Naive thymus-derived CD4-positive, alpha-beta T cell (primary cell): Measurements from ENCODE around the gene NSFL1C. TPM values are rescaled to one million over a fixed set of nuclear protein-coding genes. Genes with fewer than 3 reads are reported as not detected.

ENCODE experiments used
- ATAC-seq: fragments of 150-1000 bp; cut with Tn5 transposase; 2 replicates; pipeline ENCODE4 v1.10.0; 2021; ENCODE audit warnings: mild to moderate bottlenecking, moderate library complexity
- CTCF ChIA-PET: fragments of 350-600 bp; sonication (Branson Sonifier 250); formaldehyde crosslinking; loops from one replicate; lab custom pipeline; 2021; ENCODE audit warnings: antibody characterized with exemption; lab: Charles Lee
- POLR2A ChIA-PET: fragments of 350-600 bp; sonication (Branson Sonifier 250); formaldehyde crosslinking; loops from one replicate; lab custom pipeline; 2021; ENCODE audit warnings: antibody characterized with exemption, inconsistent platforms; lab: Charles Lee
- DNase-seq, 9 donors: peaks; one replicate each; pipeline versions ENCODE4 v3.0.0 to v3.0.0-alpha.2; 2020 to 2022; ENCODE audit warnings: mixed read lengths in 1 of 9
- H3K27ac ChIP-seq: one replicate; pipeline ENCODE4 v1.7.0; 2013; ENCODE audit warnings: mild to moderate bottlenecking, low read depth, low read length, moderate library complexity
- H3K27me3 ChIP-seq, 2 donors: one replicate each; pipeline ENCODE4 v1.7.0; 2013; ENCODE audit warnings: low read length in 2 of 2, mild to moderate bottlenecking in 2 of 2, moderate library complexity in 2 of 2; ENCODE audit not compliant: control insufficient read depth in 2 of 2, insufficient read depth in 2 of 2
- H3K36me3 ChIP-seq, 3 experiments: 1 replicate in 2 of 3; 2 replicates in 1 of 3; pipeline ENCODE4 v1.7.0; 2013; ENCODE audit warnings: low read length in 3 of 3, mild to moderate bottlenecking in 3 of 3, moderate library complexity in 1 of 3; ENCODE audit not compliant: insufficient read depth in 3 of 3, control insufficient read depth in 2 of 3
- H3K4me1 ChIP-seq, 2 donors: one replicate each; pipeline ENCODE4 v1.7.0; 2013; ENCODE audit warnings: low read length in 2 of 2, mild to moderate bottlenecking in 2 of 2, moderate library complexity in 1 of 2; ENCODE audit not compliant: control insufficient read depth in 2 of 2, insufficient read depth in 2 of 2
- H3K4me3 ChIP-seq: 2 replicates; pipeline ENCODE4 v1.7.0; 2013; ENCODE audit warnings: mild to moderate bottlenecking, low read length
- H3K9me3 ChIP-seq, 3 experiments: 1 replicate in 2 of 3; 2 replicates in 1 of 3; pipeline ENCODE4 v1.7.0; 2013; ENCODE audit warnings: low read length in 3 of 3; ENCODE audit not compliant: control insufficient read depth in 2 of 3
- H3K27ac Mint-ChIP-seq, 9 donors: one replicate each; pipeline ENCODE4 v1.8.0; 2020 to 2022; ENCODE audit warnings: mixed read lengths in 9 of 9, mild to moderate bottlenecking in 8 of 9, moderate library complexity in 5 of 9, inconsistent platforms in 2 of 9
- H3K27me3 Mint-ChIP-seq, 5 donors: one replicate each; pipeline ENCODE4 v1.8.0; 2021 to 2022; ENCODE audit warnings: mixed read lengths in 5 of 5, mild to moderate bottlenecking in 1 of 5
- H3K36me3 Mint-ChIP-seq, 5 donors: one replicate each; pipeline ENCODE4 v1.8.0; 2020 to 2022; ENCODE audit warnings: mixed read lengths in 5 of 5, mild to moderate bottlenecking in 3 of 5, inconsistent platforms in 1 of 5
- H3K4me1 Mint-ChIP-seq, 7 donors: one replicate each; pipeline ENCODE4 v1.8.0; 2020 to 2022; ENCODE audit warnings: mixed read lengths in 7 of 7, mild to moderate bottlenecking in 3 of 7, inconsistent platforms in 1 of 7
- H3K4me3 Mint-ChIP-seq, 10 donors: one replicate each; pipeline ENCODE4 v1.8.0; 2020 to 2022; ENCODE audit warnings: mild to moderate bottlenecking in 10 of 10, mixed read lengths in 10 of 10, moderate library complexity in 6 of 10, inconsistent platforms in 2 of 10
- H3K9me3 Mint-ChIP-seq, 11 donors: one replicate each; pipeline ENCODE4 v1.8.0; 2020 to 2022; ENCODE audit warnings: mixed read lengths in 11 of 11, mild to moderate bottlenecking in 4 of 11, inconsistent platforms in 1 of 11, moderate library complexity in 1 of 11
- intact Hi-C, 2 donors: fragments of 100-400 bp; cut with micrococcal nuclease; formaldehyde crosslinking; loops; one replicate each; pipeline ENCODE4 v1.15.1; 2023
- polyA plus RNA-seq, 2 donors: library from polyadenylated mRNA; unstranded; fragments of 300-500 nt; fragmentation: Illumina TruSeq; gene quantifications; one replicate each; pipeline ENCODE4 v1.2.3, GENCODE V29; 2021
- total RNA-seq, 6 experiments: library from RNA in 5 of 6; stranded (reverse) in 5 of 6; gene quantifications; 1 replicate in 5 of 6; 2 replicates in 1 of 6; pipeline ENCODE4 v1.2.3 and lab custom pipeline; 2021 to 2026

The NSFL1C gene
- total and polyA plus RNA-seq, 7 experiments from 2014 or later = 59.3 to 81.8 (median 65.7) TPM

DNA sequence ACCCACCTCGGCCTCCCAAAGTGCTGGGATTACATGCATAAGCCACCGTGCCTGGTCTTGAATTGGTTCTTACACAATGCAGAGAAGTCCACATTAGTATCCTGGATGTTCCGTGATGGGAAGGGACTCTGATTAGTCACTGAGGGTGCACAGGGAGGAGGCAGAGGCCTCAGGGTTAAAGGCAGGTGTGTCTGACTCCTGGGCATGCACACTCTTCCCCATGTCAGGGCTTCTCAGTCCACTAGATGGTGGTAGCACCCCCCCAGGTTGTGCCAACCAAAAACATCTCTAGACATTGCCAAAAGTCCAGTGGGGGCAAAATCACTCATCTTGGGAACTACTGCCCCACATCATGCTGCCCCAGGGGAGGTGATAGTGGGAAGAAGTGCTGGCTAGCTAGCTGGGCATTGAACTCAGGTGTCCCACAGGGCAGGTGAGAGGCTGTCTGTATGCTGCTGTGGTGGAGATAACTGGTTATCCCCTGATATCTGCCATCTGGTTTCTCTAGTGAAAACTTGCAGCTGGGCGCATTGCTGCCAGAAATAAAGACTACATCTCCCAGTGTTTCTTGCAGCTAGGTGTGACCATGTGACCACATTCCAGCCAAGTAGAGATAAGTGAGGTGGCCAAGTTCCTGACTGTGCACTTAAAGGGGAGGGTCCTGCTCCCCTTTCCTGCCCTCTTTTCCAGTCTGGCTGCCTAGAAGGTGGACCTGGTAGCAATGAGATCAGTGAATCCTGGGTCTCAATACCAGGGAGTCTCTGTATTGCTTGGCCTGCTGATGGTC lies 8.4 kb upstream of the NSFL1C start:
- Histone ChIP-seq H3K27me3 (no peaks in the 10 kb centered on the region), H3K4me3 (no peak overlapping the region), H3K4me1 (no peaks in the 10 kb centered on the region), H3K9me3 (no peaks in the 10 kb centered on the region), H3K36me3 (no peaks in the 10 kb centered on the region), H3K27ac (no peak overlapping the region)
- Mint-ChIP-seq H3K36me3 (no peaks in the 10 kb centered on the region), H3K4me1 (peaks cover 0 to 6% (median 0%) of the 10 kb centered on the region in 7 donors), H3K27ac (no peak overlapping the region), H3K27me3 (peaks cover 3 to 10% (median 7%) of the 10 kb centered on the region in 5 donors), H3K9me3 (peaks cover 0 to 2% (median 0%) of the 10 kb centered on the region in 11 donors), H3K4me3 (no peak overlapping the region)
- CTCF ChIA-PET = interaction anchor here (0.5 kb wide), 1 partner anchor 836 kb away, joined by 3 read pairs; no protein-coding TSS in a partner anchor
- POLR2A ChIA-PET = no interaction called here
- ATAC-seq = no peak
- no peak for DNase-seq
- intact Hi-C loops = no loop called here

DNA sequence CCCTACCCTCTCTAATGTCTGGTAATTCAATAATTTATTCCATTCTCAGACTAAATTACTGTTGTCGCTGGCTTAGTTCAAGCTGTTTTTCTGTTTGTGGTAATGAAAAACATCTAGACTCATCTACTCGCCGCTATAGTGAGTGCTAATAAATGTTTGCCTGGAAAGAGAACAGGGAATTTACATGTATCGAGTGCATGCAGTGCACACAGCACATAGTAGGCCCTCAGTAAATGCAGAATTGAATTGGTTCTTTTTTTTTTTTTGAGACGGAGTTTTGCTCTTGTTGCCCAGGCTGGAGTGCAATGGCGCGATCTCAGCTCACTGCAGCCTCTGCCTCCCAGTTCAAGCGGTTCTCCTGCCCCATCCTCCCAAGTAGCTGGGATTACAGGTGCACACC lies 7.7 kb upstream of the NSFL1C start:
- ChIA-PET CTCF (interaction anchor here (0.5 kb wide), 1 partner anchor 836 kb away, joined by 3 read pairs; no protein-coding TSS in a partner anchor), POLR2A (no interaction called here)
- DNase-seq = no peak
- no peak overlapping the region for H3K4me3 Mint-ChIP-seq
- H3K4me1 Mint-ChIP-seq = peaks cover 0 to 6% (median 0%) of the 10 kb centered on the region in 7 donors
- H3K27ac Mint-ChIP-seq = no peak overlapping the region
- intact Hi-C loops = no loop called here
- Histone ChIP-seq H3K4me1 (no peaks in the 10 kb centered on the region), H3K4me3 (no peak overlapping the region), H3K9me3 (no peaks in the 10 kb centered on the region), H3K27ac (no peak overlapping the region), H3K27me3 (no peaks in the 10 kb centered on the region), H3K36me3 (no peaks in the 10 kb centered on the region)
- ATAC-seq = no peak
- no peaks in the 10 kb centered on the region for H3K36me3 Mint-ChIP-seq
- peaks cover 0 to 6% (median 4%) of the 10 kb centered on the region in 5 donors for H3K27me3 Mint-ChIP-seq
- H3K9me3 Mint-ChIP-seq = peaks cover 0 to 2% (median 0%) of the 10 kb centered on the region in 11 donors

- H3K4me3 ChIP-seq = no peak overlapping the region
- H3K27me3 ChIP-seq = no peaks in the 10 kb centered on the region
- no peaks in the 10 kb centered on the region for H3K36me3 Mint-ChIP-seq
- H3K4me1 ChIP-seq = no peaks in the 10 kb centered on the region
- POLR2A ChIA-PET = no interaction called here
- intact Hi-C loops = no loop called here
- no peak overlapping the region for H3K27ac Mint-ChIP-seq
- H3K4me1 Mint-ChIP-seq = peaks cover 0 to 6% (median under 1%) of the 10 kb centered on the region in 7 donors
- no peaks in the 10 kb centered on the region for H3K36me3 ChIP-seq
- DNase-seq = no peak
- H3K9me3 ChIP-seq = no peaks in the 10 kb centered on the region
- no peak overlapping the region for H3K4me3 Mint-ChIP-seq
- peaks cover 0 to 2% (median 0%) of the 10 kb centered on the region in 11 donors for H3K9me3 Mint-ChIP-seq
- CTCF ChIA-PET = no interaction called here
- H3K27me3 Mint-ChIP-seq = peaks cover 0 to 10% (median 6%) of the 10 kb centered on the region in 5 donors
- ATAC-seq = no peak
- H3K27ac ChIP-seq = no peak overlapping the region
These were observed 6.9 kb upstream of the NSFL1C start for GRCh38 chr20:1473246-1474220.

- Mint-ChIP-seq H3K36me3 (no peaks in the 10 kb centered on the region), H3K27ac (no peak overlapping the region), H3K4me1 (peaks cover 3 to 12% (median 6%) of the 10 kb centered on the region in 7 donors), H3K27me3 (peaks cover 0 to 15% (median 6%) of the 10 kb centered on the region in 5 donors), H3K4me3 (no peak overlapping the region), H3K9me3 (peaks cover 0 to under 1% (median 0%) of the 10 kb centered on the region in 11 donors)
- CTCF ChIA-PET = no interaction called here
- intact Hi-C loops = no loop called here
- Histone ChIP-seq H3K4me1 (peaks cover 0 to 4% of the 10 kb centered on the region in 2 donors), H3K9me3 (no peaks in the 10 kb centered on the region), H3K36me3 (no peaks in the 10 kb centered on the region), H3K27me3 (no peaks in the 10 kb centered on the region), H3K4me3 (no peak overlapping the region), H3K27ac (no peak overlapping the region)
- ATAC-seq (peak; percentile 72), DNase-seq (no peak)
- POLR2A ChIA-PET = no interaction called here
These were observed 6.1 kb upstream of the NSFL1C start for GRCh38 chr20:1472556-1473245.

GRCh38 chr20:1471242-1471641 lies 4.6 kb upstream of the NSFL1C start:
- Mint-ChIP-seq H3K27ac (no peak overlapping the region), H3K4me3 (no peak overlapping the region), H3K9me3 (no peaks in the 10 kb centered on the region), H3K4me1 (peaks cover 11 to 19% (median 14%) of the 10 kb centered on the region in 7 donors), H3K27me3 (peaks cover 0 to 21% (median 6%) of the 10 kb centered on the region in 5 donors), H3K36me3 (no peaks in the 10 kb centered on the region)
- H3K36me3 ChIP-seq = peaks cover 0 to 4% (median 0%) of the 10 kb centered on the region in 3 experiments
- no peak overlapping the region for H3K4me3 ChIP-seq
- DNase-seq (no peak), ATAC-seq (no peak)
- intact Hi-C loops = no loop called here
- peaks cover 0 to 12% of the 10 kb centered on the region in 2 donors for H3K4me1 ChIP-seq
- POLR2A ChIA-PET = no interaction called here
- no peak overlapping the region for H3K27ac ChIP-seq
- H3K9me3 ChIP-seq = no peaks in the 10 kb centered on the region
- CTCF ChIA-PET = no interaction called here
- no peaks in the 10 kb centered on the region for H3K27me3 ChIP-seq
